Ishikawa (cell line): ENCODE results near the gene PDE11A.

Source experiments
- CEBPB ChIP-seq: IDR thresholded peaks from 2 replicates; pipeline ENCODE4 v1.6.1; 2012
- CREB1 ChIP-seq: IDR thresholded peaks from 2 replicates; pipeline ENCODE4 v1.6.1; 2012; ENCODE audit warnings: low read depth
- EGR1 ChIP-seq: IDR thresholded peaks from 2 replicates; pipeline ENCODE4 v1.6.1; 2012
- EP300 ChIP-seq: IDR thresholded peaks from 2 replicates; pipeline ENCODE4 v1.6.1; 2012; ENCODE audit warnings: borderline replicate concordance
- FOXM1 ChIP-seq: IDR thresholded peaks from 2 replicates; pipeline ENCODE4 v1.6.1; 2012; ENCODE audit warnings: low read depth, borderline replicate concordance
- NFIC ChIP-seq: IDR thresholded peaks from 2 replicates; pipeline ENCODE4 v1.6.1; 2012
- RAD21 ChIP-seq: IDR thresholded peaks from 2 replicates; pipeline ENCODE4 v1.6.1; 2012; ENCODE audit warnings: low read depth
- TAF1 ChIP-seq: IDR thresholded peaks from 2 replicates; pipeline ENCODE4 v1.6.1; 2012; ENCODE audit warnings: low read depth, mild to moderate bottlenecking
- TCF12 ChIP-seq: IDR thresholded peaks from 2 replicates; pipeline ENCODE4 v1.6.1; 2012; ENCODE audit warnings: low read depth
- TEAD4 ChIP-seq: IDR thresholded peaks from 2 replicates; pipeline ENCODE4 v1.6.1; 2012
- USF1 ChIP-seq: IDR thresholded peaks from 2 replicates; pipeline ENCODE4 v1.6.1; 2012
- YY1 ChIP-seq: IDR thresholded peaks from 2 replicates; pipeline ENCODE4 v1.6.1; 2012; ENCODE audit warnings: low read depth
- ZBTB7A ChIP-seq: IDR thresholded peaks from 2 replicates; pipeline ENCODE4 v1.6.1; 2012; ENCODE audit warnings: low read depth
- TF ChIP-seq, protein P1 (sequence below): IDR thresholded peaks from 2 replicates; pipeline ENCODE4 v1.6.1; 2012
- TF ChIP-seq, protein P2 (sequence below): IDR thresholded peaks from 2 replicates; pipeline ENCODE4 v1.6.1; 2012; ENCODE audit warnings: low read depth, mild to moderate bottlenecking

Gene PDE11A

GRCh38 chr2:178043266-178043665 is 29.3 kb downstream of the PDE11A start:
- TF ChIP-seq, protein P1, sequence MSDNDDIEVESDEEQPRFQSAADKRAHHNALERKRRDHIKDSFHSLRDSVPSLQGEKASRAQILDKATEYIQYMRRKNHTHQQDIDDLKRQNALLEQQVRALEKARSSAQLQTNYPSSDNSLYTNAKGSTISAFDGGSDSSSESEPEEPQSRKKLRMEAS, result no peak
- TF ChIP-seq TCF12 (no peak), CREB1 (no peak), FOXM1 (no peak), EGR1 (no peak), NFIC (no peak), TEAD4 (no peak), USF1 (no peak)

DNA sequence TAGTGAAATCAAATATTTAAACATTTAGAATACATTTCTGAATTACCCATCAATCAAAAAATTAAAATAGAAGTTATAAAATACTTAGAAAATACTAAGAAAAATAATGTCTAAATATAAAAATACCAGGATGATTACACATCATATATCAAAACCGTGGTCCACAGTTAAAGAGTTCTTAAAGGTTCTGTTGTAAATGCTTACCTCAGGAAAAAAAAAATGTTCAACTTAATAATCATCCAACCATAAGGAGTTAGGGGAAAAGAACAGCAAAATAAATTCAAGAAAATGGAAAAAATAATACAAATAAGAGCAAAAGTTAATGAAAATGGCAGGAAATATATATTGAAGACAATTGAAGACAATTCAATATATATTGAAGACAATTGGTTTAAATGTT is 43.2 kb downstream of the PDE11A start:
- TF ChIP-seq, protein P1, result no peak
- TF ChIP-seq EP300 (no peak), USF1 (no peak), YY1 (no peak), TEAD4 (no peak), TAF1 (no peak)
- TF ChIP-seq, protein P2, sequence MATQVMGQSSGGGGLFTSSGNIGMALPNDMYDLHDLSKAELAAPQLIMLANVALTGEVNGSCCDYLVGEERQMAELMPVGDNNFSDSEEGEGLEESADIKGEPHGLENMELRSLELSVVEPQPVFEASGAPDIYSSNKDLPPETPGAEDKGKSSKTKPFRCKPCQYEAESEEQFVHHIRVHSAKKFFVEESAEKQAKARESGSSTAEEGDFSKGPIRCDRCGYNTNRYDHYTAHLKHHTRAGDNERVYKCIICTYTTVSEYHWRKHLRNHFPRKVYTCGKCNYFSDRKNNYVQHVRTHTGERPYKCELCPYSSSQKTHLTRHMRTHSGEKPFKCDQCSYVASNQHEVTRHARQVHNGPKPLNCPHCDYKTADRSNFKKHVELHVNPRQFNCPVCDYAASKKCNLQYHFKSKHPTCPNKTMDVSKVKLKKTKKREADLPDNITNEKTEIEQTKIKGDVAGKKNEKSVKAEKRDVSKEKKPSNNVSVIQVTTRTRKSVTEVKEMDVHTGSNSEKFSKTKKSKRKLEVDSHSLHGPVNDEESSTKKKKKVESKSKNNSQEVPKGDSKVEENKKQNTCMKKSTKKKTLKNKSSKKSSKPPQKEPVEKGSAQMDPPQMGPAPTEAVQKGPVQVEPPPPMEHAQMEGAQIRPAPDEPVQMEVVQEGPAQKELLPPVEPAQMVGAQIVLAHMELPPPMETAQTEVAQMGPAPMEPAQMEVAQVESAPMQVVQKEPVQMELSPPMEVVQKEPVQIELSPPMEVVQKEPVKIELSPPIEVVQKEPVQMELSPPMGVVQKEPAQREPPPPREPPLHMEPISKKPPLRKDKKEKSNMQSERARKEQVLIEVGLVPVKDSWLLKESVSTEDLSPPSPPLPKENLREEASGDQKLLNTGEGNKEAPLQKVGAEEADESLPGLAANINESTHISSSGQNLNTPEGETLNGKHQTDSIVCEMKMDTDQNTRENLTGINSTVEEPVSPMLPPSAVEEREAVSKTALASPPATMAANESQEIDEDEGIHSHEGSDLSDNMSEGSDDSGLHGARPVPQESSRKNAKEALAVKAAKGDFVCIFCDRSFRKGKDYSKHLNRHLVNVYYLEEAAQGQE, result no peak

DNA sequence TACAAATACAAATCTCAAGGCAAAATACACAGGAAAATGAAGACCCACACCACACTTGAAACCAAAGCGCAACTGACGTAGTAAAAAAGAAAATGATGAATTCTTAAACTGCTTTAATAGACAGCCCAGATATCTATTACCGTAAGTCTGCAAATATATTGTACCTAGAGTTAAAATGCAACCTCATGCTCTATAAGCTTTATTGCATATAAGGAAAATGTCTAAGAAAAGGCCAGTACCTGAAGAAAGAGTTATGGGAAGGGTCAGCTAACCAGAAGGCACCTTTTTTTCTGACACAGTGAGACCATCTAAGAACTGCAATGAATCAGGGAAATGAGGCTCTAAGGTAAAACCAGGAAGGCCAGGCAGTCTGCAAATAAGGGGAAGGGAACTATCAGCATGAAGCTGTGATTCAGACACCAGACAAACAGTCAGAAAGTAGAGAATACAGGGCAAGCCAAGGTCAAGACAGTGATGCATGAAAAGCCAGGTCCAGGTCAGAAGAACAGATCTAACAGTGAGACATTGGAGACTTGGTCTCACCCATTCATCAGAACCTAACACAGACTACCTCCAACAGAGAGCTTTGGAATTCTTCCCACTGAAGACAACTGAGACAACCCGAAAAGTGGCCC is 46.9 kb downstream of the PDE11A start:
- no peak for TF ChIP-seq FOXM1
- no peak for TF ChIP-seq NFIC
- no peak for TF ChIP-seq USF1
- TF ChIP-seq CEBPB, result no peak
- TF ChIP-seq, protein P1, result no peak
- TF ChIP-seq, protein P2, result no peak
- TF ChIP-seq ZBTB7A, result no peak
- no peak for TF ChIP-seq TAF1
- no peak for TF ChIP-seq CREB1
- no peak for TF ChIP-seq TEAD4
- no peak for TF ChIP-seq RAD21

GRCh38 chr2:178018141-178018540 is 54.4 kb downstream of the PDE11A start:
- no peak for TF ChIP-seq EP300

GRCh38 chr2:178016612-178017011 is 56.0 kb downstream of the PDE11A start:
- TF ChIP-seq TAF1 (no peak), YY1 (no peak), ZBTB7A (no peak), TCF12 (no peak), EGR1 (no peak), EP300 (no peak), FOXM1 (no peak), RAD21 (no peak), NFIC (no peak), CEBPB (no peak), CREB1 (no peak), USF1 (no peak), TEAD4 (no peak)
- TF ChIP-seq, protein P2, result no peak
- TF ChIP-seq, protein P1, result no peak
